EH (cell line): ENCODE measurements around the gene MALT1.
"Not testable (repeated sequence)": the region's sequence is repeated elsewhere in the genome, so short reads cannot be mapped to it uniquely, and the experiment has no call there.

ENCODE experiments used
- DNase-seq: peaks from one replicate; pipeline ENCODE4 v3.0.0-alpha.2; 2015; ENCODE audit warnings: low read depth

MALT1 gene

GRCh38 chr18:58772161-58772560 lies 100.9 kb downstream of the MALT1 start:
- DNase-seq: peak; percentile 44

DNA sequence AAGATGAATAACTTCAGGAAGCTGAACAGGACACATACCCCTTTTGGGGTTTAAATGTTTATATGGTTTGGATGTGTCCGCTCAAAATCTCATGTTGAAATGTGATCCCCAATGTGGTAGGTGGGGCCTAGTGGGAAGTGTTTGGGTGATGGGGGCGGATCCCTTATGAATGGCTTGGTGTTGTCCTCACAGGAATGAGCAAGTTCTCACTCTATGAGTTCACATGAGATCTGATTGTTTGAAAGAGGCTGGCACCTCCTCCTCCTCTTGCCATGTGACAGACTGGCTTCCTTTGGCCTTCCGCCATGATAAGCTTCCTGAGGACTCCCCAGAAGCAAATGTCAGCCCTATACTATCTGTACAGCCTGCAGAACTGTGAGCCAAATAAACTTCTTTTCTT lies 104.8 kb downstream of the MALT1 start:
- DNase-seq: peak; percentile 54

- not testable (repeated sequence) for DNase-seq
Measured at GRCh38 chr18:58776541-58776940, 105.3 kb downstream of the MALT1 start.

DNA sequence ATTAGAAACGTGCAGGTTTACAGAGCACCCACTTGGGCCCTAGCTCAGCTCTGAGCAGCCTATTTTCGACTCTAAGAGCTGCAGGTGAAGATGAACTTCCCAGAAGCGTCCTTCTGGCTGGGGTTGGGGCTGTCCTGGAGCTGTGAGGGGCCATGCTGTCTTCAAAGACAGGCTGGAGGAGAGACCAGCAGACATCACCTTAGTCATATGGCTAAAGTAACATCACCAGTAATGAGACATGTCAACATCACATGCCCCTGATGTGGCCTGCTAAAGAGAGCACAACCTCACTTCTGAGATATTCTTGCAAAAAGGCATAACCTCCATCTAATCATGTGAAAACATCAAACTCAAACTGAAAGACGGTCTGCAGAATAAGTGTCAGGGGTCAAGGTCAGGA lies 106.2 kb downstream of the MALT1 start:
- no peak for DNase-seq

DNA sequence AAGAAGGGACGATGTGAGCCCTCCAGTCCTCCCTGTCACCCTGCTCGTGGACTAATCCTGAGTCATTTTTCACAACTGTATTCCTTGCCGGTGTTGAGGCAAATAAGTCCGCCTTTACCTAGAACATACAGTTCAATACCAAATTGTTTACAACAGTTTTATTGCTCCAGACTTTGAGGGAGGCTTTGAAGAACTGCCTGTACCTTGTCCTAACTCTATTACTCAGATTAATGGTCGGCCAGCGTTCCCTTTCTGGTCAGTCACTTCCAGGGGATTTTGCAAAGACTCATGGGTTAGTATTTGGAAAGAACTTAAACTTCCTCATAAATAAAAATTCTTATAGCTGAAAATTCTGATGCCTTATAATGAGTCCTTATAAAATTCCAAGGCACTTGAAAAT lies 108.3 kb downstream of the MALT1 start:
- DNase-seq: no peak

DNA sequence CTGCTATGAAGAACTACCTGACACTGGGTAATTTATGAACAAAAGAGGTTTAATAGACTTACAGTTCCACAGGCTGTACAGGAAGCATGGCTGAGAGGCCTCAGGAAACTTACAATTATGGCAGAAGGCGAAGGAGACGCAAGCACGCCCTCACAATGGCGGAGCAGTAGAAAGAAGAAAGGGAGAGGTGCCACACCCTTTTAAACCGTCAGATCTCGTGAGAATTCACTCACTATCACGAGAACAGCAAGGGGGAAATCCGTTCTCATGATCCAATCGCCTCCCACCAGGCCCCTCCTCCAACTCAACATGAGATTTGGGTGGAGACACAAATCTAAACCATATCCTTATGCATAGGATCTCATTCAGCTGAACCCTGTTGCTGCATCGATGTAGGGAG lies 108.8 kb downstream of the MALT1 start:
- no peak for DNase-seq

DNA sequence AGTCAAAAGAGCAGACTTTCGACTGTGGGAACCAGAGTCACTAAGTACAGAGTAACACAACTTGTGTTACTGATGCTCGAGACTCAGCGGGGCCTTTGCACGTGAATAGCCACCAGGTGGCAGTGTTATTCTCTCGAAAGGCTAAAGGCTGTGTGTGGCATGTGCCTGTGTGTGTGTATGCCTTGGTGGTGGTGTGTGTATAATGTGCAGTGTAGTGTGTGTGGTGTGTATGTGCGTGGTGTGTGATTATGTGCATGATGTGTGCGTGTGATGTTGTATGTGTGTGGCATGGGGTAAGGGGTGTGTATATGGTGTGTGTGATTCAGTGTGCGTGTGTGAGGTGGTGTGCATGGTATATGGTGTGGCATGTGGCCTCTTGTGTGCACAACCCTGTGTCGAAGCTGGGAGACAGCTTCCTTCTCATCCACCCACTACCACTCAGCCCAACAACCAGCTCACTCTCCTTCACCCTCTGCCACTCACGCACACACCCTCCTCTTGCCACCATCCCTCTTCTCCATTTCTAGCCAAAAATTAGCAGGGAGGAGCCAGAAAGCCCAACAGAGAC lies 110.4 kb downstream of the MALT1 start:
- DNase-seq: peak; percentile 83

GRCh38 chr18:58784601-58785137 lies 113.4 kb downstream of the MALT1 start:
- peak; percentile 33 for DNase-seq

- peak; percentile 95 for DNase-seq
Measured at GRCh38 chr18:58785171-58785805, 114.0 kb downstream of the MALT1 start.

DNA sequence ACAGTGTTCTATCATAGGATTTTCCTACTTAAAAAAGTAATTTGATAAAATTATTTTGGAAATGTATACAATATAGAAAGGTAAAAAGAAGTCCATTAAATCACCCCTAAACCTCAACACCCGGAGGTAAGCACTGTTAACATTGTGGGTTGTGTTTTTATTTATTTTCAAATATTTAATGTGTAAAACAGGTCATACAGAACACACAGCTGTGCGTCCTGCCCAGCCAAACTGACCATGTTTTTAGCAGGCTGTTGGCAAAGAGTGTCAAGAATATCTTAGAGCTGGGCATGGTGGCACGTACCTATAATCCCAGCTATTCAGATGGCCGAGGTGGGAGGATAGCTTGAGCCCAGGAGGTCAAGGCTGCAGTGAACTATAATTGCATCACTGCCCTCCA lies 114.6 kb downstream of the MALT1 start:
- DNase-seq: no peak

DNA sequence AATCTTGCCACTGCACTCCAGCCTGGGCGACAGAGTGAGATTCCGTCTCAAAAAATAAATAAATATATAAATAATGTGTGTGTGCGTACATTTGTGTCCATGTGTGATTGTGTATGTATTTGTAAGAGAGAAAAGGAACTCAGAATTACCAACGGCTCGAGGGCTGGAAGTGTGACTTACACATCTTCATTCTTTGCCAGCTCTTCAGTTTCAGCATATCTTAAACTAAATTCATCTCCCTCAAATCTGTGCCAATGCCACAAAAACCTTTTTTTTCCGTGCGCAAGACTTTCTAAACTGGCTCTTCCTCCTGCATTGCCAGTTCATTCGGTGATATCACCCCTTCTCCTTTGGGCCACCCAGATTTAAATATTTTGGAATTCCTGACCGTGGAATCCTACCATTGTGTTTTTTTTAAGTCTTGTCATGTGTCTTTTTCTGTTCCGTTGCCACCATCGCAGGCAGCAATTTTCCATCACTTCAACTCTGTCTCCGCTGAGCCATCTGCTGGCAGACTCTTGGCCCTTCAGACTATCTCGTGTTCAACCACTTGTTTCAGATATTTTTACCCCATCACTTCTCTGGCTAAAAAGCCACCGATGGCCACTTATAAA lies 116.4 kb downstream of the MALT1 start:
- DNase-seq: no peak

GRCh38 chr18:58788470-58788869 lies 117.2 kb downstream of the MALT1 start:
- peak; percentile 38 for DNase-seq

DNA sequence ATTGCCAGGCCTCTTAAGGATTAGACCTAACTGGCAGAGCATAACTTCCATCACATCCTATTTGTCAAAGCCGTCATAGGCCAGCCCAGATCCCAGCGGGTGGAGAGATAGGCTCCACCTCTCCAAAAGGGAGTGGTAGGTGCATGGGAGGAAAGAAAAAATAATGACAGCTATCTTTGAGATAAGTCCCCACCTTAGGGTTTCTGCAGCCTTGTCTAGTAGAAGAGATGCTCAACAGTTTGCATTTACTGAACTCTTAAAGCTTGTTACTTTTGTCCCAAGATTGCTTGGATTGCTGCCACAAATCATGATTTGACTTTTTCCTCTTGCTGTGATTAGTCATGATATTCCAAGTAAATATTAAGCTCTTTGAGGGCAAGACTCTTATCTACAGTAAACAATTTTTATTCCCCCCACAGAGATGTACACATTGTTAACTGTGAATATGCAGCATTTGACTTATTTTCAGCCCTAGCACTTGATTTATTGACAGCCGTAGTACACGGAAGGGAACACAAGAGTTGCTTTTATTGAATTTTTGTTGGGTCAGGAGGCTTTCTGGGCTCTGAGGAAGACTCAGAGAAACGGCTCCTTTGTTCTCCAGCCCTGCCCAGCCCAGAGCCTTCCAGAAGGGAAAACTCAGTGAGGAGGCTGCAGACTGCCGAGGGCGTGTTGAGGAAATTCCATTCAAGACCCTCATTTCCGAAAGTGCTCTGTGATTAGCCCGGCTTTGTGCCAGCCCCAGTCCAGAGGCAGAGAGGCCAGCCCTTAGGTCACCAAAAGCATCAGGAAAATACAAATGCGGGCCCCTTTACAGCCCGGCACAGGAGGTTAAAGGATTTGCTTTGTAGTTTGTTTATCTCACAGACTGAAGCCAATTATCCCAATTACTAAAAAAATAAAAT lies 118.0 kb downstream of the MALT1 start:
- DNase-seq: peak; percentile 85

GRCh38 chr18:58789876-58790240 lies 118.6 kb downstream of the MALT1 start:
- DNase-seq: no peak

DNA sequence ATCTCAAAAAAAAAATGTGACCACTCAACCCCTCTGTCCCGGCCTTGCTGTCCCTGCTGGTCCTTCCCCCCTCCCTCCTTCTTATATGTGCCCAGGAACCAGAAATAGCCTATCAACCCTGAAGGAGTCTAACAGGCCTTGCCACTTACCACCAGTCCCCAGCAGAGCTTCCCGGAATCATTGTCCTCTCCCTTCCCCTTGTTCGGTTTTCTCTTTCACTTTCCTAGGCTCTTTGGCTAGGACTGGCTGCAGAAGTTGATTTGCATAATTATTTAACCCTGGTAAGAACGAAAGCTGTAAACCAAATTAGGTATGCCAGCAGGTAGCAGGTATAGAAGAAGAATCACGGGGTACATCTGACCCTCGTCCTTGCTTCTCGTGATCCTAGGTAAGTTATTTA lies 120.8 kb downstream of the MALT1 start:
- no peak for DNase-seq

DNA sequence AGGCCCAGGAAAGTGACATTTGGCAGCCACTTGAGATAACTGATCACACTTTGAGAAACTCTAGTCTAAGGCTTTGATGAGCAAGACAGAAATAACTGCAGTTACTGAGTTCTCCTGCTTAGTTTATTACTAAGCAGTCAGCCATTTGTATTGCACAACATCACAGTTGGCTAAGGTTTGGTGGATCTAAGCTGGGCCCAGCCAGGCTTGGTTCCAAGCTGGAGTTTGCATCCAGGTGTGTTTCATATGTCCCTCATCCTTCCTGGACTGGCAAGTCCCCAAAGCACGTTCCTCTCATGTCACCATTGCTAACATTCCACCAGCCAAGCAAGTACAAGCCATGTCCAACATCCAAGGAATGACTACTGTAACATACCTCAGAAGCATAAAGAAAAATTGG lies 122.1 kb downstream of the MALT1 start:
- DNase-seq: peak; percentile 92

GRCh38 chr18:58796220-58796619 lies 125.0 kb downstream of the MALT1 start:
- peak; percentile 58 for DNase-seq

GRCh38 chr18:58800582-58800981 lies 129.3 kb downstream of the MALT1 start:
- DNase-seq: no peak

DNA sequence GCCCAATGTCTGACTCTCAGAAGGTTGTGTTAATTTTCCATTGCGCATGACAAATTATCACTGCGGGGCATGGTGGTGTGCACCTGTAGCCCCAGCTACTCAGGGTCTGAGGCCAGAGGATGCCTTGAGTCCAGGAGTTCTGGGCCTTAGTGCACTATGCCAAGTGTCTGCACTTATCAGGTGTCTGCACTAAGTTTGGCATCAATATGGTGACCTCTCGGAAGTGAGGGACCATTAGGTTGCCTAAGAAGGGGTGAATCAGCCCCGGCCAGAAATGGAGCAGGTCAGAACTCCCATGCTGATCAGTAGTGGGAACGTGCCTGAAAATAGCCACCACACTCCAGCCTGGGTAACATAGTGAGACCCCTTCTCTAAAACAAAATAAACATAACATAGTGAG lies 131.7 kb downstream of the MALT1 start:
- no peak for DNase-seq

DNA sequence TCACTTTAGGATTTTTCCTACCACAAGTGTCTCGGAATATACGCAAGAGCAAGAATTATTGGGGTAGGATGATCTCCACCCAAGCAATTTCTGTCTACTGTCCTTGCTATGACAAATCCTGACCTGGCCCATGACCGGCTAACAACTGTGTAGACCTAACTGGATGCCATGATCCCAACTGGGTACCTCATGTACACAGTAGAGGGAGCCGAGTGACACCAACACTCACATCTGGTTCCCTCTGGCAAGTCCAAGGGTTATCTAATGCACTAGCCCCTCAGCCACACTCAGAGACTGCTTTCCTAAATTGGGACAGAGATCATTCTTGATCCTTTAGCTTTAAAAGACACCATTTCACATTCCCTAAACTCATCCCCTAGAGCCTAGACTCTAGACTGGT lies 132.7 kb downstream of the MALT1 start:
- no peak for DNase-seq
